ENCODE data around the gene TMC1.
A peak's percentile ranks its signal among the peaks of the same experiment; 100 is the strongest.

GRCh38 chr9:72592502-72593403, 71.3 kb downstream of the TMC1 start:
- TF ChIP-seq, protein P1, sequence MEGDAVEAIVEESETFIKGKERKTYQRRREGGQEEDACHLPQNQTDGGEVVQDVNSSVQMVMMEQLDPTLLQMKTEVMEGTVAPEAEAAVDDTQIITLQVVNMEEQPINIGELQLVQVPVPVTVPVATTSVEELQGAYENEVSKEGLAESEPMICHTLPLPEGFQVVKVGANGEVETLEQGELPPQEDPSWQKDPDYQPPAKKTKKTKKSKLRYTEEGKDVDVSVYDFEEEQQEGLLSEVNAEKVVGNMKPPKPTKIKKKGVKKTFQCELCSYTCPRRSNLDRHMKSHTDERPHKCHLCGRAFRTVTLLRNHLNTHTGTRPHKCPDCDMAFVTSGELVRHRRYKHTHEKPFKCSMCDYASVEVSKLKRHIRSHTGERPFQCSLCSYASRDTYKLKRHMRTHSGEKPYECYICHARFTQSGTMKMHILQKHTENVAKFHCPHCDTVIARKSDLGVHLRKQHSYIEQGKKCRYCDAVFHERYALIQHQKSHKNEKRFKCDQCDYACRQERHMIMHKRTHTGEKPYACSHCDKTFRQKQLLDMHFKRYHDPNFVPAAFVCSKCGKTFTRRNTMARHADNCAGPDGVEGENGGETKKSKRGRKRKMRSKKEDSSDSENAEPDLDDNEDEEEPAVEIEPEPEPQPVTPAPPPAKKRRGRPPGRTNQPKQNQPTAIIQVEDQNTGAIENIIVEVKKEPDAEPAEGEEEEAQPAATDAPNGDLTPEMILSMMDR (IDR thresholded peaks at IDR 0.05 in 2 of 3, conservative IDR thresholded peaks at IDR 0.05 in 1 of 3; ENCODE audit: control insufficient read depth in 2 of 3, extremely low read depth in 1 of 3, insufficient read depth in 1 of 3, low read depth in 3 of 3, low read length in 3 of 3), result peak; percentile 64 to 76 (median 69)
- TF ChIP-seq POLR2A (IDR thresholded peaks at IDR 0.05; ENCODE audit: low read depth, low read length) (no peak), IRF3 (IDR thresholded peaks at IDR 0.05) (no peak), RFX5 (IDR thresholded peaks at IDR 0.05; ENCODE audit: low read depth, low read length) (no peak), HDAC6 (IDR thresholded peaks at IDR 0.05; ENCODE audit: unreplicated experiment) (no peak), FOS (IDR thresholded peaks at IDR 0.05; ENCODE audit: borderline replicate concordance, extremely low read depth, insufficient read length) (no peak), MYC (IDR thresholded peaks at IDR 0.05; ENCODE audit: insufficient read depth, insufficient read length, insufficient replicate concordance, low read length, severe bottlenecking) (no peak), SREBF1 (IDR thresholded peaks at IDR 0.05; ENCODE audit: low read length) (no peak), HDAC2 (IDR thresholded peaks at IDR 0.05) (no peak), HCFC1 (IDR thresholded peaks at IDR 0.05; ENCODE audit: low read length) (no peak), CREM (IDR thresholded peaks at IDR 0.05; ENCODE audit: low read depth) (no peak), EP300 (IDR thresholded peaks at IDR 0.05; ENCODE audit: borderline replicate concordance in 1 of 2, control insufficient read depth in 1 of 2, low read depth in 2 of 2, low read length in 2 of 2) (no peak)
- TF ChIP-seq, protein P2, sequence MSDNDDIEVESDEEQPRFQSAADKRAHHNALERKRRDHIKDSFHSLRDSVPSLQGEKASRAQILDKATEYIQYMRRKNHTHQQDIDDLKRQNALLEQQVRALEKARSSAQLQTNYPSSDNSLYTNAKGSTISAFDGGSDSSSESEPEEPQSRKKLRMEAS (IDR thresholded peaks at IDR 0.05; ENCODE audit: low read depth, low read length), result no peak

Measured in GM12878 (cell line).